H1 (cell line): Measurements from ENCODE around the gene ALLC. TPM values are rescaled to one million over a fixed set of nuclear protein-coding genes. Genes with fewer than 3 reads are reported as not detected.

Experiments used
- CREB1 ChIP-seq: IDR thresholded peaks from 2 replicates; pipeline ENCODE4 v1.6.1; 2012; ENCODE audit warnings: inconsistent platforms
- EP300 ChIP-seq, 2 experiments: IDR thresholded peaks; 1 replicate in 1 of 2; 2 replicates in 1 of 2; pipeline ENCODE4 v1.6.1; 2011 to 2012; ENCODE audit warnings: low read depth in 2 of 2, low read length in 2 of 2, mild to moderate bottlenecking in 2 of 2, borderline replicate concordance in 1 of 2, inconsistent platforms in 1 of 2, moderate library complexity in 1 of 2
- EZH2 ChIP-seq: fragments of 200-600 bp; sonication (generic); IDR thresholded peaks from 2 replicates; pipeline ENCODE4 v1.7.1; 2012; ENCODE audit warnings: low read depth, mild to moderate bottlenecking, moderate library complexity, low read length, inconsistent platforms; ENCODE audit not compliant: severe bottlenecking
- KDM5A ChIP-seq: fragments of 200-600 bp; IDR thresholded peaks from 2 replicates; pipeline ENCODE4 v1.7.1; 2012; ENCODE audit warnings: mild to moderate bottlenecking, low read length, inconsistent platforms, mixed read lengths
- SP4 ChIP-seq: IDR thresholded peaks from 2 replicates; pipeline ENCODE4 v1.6.1; 2012; ENCODE audit warnings: low read length, inconsistent platforms
- polyA plus RNA-seq, 7 experiments: library from polyadenylated mRNA; depleted of rRNA in 3 of 7; stranded (reverse) in 5 of 7; unstranded in 2 of 7; fragments of >200 nt in 5 of 7; fragments of 200-250 nt in 2 of 7; gene quantifications; 1 replicate in 5 of 7; 2 replicates in 1 of 7; 4 replicates in 1 of 7; pipeline versions ENCODE4 v1.2.1 to v1.2.3, GENCODE V29; 2011 to 2013; ENCODE audit warnings: missing spikeins in 2 of 7, mixed read lengths in 2 of 7
- total RNA-seq: library from RNA; stranded (reverse); fragmentation: NEBNext Ultra II Directional; extraction: Animal tissue kit (Norgen Biotek cat#: 25700); gene quantifications from 2 replicates; pipeline ENCODE4 v1.2.1, GENCODE V29; 2021
- TF ChIP-seq, protein P1 (sequence below): IDR thresholded peaks from 2 replicates; pipeline ENCODE4 v1.6.1; 2012; ENCODE audit warnings: inconsistent platforms
- TF ChIP-seq, protein P2 (sequence below): IDR thresholded peaks from 2 replicates; pipeline ENCODE4 v1.6.1; 2011; ENCODE audit warnings: low read depth, mild to moderate bottlenecking, low read length; ENCODE audit not compliant: insufficient read depth

ALLC gene
- total and polyA plus RNA-seq, 2 of the 8 experiments (the other 6 are each of a cell fraction or from before 2014, with no cell fraction given), result not detected

DNA sequence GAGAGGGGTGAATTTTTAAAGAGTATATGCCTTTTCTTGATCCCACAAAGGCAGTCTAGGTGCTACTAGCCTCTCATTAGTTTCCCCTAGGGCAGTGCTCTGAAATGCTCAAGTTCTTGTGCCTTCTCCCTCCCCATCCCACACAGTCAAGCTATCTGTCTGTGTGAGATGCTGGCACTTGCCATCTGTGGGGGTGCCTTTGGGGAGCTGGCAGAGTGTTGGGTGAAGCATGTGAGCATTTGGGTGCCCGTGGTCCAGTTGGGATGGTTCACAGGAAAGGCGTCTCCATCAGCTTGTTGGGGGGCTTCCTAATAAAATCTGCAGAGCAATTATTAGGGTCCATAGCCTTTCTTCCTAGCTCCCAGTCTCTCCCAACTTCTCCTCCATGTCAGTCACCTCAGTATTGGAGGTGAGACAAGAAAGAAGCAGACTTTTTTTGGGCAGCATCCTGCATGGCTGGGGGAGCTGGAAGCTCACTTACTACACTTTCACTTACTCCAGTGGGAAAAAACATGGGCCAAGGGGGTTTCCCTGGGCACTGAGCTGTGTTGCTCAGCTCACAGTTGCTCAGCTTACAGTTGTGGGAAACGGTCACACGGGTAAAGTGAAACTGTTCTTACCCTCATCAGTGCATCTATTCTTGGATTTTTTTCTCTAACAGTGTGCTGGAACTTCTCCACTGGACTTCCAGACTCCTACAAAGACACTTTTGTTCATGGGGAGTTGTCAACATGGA lies 33.8 kb upstream of the ALLC start (continued):
- TF ChIP-seq, protein P1, sequence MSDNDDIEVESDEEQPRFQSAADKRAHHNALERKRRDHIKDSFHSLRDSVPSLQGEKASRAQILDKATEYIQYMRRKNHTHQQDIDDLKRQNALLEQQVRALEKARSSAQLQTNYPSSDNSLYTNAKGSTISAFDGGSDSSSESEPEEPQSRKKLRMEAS, result no peak
- TF ChIP-seq, protein P2, sequence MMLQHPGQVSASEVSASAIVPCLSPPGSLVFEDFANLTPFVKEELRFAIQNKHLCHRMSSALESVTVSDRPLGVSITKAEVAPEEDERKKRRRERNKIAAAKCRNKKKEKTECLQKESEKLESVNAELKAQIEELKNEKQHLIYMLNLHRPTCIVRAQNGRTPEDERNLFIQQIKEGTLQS, result no peak
- no peak for TF ChIP-seq EZH2
- no peak for TF ChIP-seq CREB1
- TF ChIP-seq KDM5A, result no peak
- no peak for TF ChIP-seq SP4
- no peak for TF ChIP-seq EP300 (IDR thresholded peaks at IDR 0.05; ENCODE audit: borderline replicate concordance in 1 of 2, low read depth in 2 of 2, low read length in 2 of 2)
